ENCODE results near the gene TYMS.

Gene TYMS

DNA sequence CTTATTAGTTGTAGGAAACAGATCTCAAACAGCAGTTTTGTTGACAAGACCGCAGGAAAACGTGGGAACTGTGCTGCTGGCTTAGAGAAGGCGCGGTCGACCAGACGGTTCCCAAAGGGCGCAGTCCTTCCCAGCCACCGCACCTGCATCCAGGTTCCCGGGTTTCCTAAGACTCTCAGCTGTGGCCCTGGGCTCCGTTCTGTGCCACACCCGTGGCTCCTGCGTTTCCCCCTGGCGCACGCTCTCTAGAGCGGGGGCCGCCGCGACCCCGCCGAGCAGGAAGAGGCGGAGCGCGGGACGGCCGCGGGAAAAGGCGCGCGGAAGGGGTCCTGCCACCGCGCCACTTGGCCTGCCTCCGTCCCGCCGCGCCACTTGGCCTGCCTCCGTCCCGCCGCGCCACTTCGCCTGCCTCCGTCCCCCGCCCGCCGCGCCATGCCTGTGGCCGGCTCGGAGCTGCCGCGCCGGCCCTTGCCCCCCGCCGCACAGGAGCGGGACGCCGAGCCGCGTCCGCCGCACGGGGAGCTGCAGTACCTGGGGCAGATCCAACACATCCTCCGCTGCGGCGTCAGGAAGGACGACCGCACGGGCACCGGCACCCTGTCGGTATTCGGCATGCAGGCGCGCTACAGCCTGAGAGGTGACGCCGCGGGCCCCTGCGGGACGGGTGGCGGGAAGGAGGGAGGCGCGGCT, at the start of gene TYMS:
Gene TYMS (plus strand): TSS at position 343 of the 690 bp plus-strand sequence. CDS start 90 bp downstream, at position 433.
- peak; percentile 20 for DNase-seq (ENCODE audit: low spot score)

DNA sequence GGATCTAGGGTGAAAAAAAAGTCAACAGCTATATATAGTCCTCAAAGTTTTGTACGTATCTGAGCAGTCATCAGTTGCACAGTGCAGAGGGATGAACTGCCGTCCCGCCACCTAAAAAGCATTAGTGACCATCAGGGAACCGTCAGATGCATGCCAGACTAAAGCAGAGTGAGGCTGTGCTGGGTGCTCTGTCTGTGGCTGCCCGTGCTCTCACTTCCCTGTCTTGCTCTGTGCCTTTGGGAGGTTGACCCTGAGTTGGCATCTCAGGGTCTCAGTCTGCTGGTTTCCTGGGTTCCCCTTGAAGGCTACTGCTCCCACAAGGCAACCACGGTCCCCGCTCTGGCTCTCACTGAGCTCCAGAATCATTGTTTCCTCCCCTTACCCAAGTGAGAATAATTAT, 49.5 kb upstream of the TYMS start:
- no peak for DNase-seq (ENCODE audit: low spot score)

DNA sequence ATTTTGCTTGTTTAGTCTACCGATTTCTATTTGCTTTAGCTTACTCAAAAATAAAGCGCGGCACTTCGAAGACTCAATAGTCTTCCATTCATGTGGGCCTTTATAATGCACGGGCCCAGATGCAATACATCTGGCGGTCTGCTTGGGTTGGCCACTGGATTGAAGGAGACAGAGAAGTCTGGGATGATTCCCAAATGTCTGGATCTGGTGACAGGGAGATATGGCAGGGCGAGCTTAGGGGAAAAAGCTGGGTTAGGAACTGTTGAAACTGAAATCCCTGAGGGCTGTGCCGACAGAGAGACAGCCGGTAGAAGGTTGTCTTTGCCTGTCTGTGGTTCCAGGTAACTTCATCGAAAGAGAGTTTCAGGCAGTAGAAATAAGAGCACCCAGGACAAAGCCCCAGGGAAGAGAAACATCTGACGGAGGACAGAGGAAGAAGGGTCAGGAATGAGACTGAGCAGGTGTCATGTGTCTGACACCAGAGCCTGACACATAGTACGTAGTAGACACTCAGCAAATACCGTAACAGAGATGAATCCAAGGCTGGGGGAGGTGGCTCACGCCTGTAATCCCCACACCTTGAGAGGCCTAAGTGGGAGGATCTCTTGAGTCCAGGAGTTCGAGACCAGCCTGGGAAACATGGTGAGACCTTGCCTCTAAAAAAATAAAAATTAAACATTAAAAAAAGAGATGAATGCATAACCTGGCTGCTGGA, 47.1 kb upstream of the TYMS start:
- DNase-seq (ENCODE audit: low spot score): no peak

DNA sequence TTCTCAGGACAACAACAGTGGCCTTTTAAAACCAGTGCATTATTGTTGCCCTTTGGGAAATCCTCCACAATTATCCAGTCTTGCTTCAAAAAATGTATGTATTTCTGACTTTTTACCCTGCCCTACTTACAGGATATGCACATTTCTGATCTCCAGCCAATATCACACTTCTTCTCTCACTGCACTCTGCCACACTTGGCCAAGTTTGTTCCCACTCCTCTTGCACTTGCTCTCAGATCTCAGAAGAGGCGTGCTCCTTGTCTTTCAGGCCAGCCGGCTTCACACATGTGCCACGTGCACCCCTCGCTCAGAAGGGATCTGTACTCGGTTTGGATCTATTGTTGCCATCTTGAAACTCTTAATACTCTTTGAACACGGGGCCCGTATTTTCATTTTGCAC, 45.3 kb upstream of the TYMS start:
- DNase-seq (ENCODE audit: low spot score): no peak

DNA sequence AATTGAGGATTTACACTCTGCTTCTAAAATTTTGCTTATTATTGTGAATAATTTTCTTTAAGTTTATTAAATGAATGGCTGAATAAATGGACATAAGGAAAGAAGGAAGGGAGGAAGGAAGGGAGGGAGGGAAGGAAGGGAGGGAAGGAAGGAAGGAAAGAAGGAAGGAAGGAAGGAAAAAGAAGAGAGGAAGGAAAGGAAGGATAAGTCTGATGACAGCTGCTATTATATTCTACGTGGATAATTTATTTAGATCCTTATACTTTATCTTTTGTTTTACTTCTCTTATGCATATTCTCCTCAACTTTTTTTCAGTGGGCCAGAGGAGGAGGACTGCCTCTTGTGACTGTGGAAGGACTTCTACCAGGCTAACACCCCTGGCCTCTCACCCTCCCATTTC, 43.3 kb upstream of the TYMS start:
- no peak for DNase-seq (ENCODE audit: low spot score)

DNA sequence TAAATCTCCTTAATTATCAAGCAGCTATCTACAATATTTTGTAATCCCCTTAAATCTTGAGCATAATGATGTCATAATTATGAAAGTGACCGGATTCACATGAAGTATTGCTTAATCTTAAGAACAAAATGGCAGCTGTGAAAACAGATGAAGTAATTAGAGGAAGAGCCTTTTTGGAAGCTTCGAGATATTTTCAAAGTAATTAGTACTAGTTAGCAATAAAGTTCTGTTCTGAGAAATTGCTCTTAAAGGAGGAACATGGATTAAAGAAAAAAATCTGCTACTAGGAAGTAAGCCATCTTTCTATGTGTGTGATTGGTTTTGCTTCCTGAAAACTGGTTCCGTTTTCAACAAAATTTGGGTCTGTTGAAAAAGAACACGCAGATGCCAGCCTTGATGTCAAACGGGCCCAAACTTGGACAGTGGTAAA, 42.3 kb upstream of the TYMS start:
- no peak for DNase-seq (ENCODE audit: low spot score)

DNA sequence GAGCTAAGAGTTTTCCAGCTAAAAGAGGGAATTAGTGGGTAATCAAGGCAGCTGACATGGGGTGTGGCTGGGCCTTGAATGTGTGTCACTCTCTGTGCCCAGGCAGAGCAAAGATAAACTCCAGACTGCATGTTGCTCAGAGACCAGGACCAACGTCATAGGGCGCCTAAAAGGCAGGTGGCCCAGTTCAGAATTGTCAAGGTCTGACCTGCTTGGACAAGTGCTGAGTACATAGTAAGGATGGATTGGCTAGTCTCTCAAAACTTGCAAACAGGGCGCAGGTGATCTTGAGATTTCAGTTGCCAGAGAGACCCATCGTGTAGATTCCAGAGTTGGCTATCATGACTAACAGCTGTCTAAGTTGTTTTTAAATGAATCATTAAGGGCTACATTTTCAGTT, 41.7 kb upstream of the TYMS start:
- no peak for DNase-seq (ENCODE audit: low spot score)

DNA sequence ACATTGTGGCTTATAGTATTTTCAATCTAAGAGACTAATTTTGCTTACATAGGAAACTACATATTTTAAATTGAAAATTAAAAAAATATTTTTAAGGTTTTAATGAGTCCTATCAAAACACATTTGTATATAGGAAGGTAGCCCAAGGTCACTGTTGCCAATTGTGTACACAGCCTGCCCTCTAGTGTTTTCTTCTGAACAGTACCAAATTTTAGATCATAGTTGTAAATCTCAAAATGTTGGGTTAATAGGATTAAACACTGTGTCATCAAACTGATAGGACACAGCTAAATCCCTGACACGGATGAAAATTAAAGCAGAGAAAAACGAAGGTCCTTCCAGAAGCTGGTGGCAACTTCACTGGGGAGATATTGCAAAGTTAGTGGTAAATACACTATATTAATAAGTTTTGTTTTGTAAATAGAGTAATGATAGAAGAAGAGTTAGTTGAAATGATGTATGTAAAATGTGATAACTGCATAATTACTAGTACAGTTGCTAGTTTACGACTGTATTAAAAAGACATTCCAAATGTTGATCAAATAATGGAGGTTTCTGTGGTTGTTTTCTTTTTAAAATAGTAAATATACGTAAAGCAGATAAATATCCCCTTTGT, 41.0 kb upstream of the TYMS start:
- peak; percentile 48 for DNase-seq (ENCODE audit: low spot score)

DNA sequence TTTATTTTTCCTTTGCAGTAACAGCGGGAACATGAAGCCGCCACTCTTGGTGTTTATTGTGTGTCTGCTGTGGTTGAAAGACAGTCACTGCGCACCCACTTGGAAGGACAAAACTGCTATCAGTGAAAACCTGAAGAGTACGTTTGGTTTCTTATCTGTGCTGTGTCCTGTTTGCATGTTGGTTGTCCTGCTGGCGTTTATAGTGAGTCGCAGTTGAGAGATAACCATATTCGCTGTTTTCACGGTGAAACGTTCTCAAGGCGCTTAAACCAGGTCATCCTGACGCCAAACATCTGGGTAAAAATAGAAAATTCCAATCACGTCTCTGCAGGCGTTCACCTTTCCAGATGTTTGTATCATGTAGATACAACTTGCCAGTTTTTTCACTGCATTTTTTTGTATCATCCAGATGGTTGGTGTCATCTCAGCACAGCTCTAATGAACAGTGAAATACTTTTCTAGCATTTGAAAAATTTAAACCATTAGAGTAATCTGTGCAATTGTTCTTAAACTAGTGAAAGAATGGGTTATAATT, 39.4 kb upstream of the TYMS start:
- no peak for DNase-seq (ENCODE audit: low spot score)

DNA sequence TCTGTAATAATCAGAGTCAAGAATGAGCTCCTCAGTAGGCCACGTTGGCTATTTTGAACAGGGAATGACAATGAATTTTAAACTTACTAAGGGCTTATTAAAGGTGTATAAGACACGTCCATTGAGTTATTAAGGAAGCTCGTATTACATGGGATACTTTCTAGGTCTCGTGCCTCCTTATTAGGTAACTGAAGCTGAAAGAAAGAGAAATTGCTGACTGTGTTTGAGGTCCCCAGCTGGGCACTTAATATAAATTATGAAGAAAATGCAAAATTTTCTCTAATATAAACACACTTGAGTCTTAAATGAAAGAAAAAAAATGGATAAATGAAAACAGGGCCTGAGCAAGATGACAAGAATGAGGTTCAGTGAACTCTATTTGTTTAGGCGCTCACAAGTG, 38.8 kb upstream of the TYMS start:
- no peak for DNase-seq (ENCODE audit: low spot score)

DNA sequence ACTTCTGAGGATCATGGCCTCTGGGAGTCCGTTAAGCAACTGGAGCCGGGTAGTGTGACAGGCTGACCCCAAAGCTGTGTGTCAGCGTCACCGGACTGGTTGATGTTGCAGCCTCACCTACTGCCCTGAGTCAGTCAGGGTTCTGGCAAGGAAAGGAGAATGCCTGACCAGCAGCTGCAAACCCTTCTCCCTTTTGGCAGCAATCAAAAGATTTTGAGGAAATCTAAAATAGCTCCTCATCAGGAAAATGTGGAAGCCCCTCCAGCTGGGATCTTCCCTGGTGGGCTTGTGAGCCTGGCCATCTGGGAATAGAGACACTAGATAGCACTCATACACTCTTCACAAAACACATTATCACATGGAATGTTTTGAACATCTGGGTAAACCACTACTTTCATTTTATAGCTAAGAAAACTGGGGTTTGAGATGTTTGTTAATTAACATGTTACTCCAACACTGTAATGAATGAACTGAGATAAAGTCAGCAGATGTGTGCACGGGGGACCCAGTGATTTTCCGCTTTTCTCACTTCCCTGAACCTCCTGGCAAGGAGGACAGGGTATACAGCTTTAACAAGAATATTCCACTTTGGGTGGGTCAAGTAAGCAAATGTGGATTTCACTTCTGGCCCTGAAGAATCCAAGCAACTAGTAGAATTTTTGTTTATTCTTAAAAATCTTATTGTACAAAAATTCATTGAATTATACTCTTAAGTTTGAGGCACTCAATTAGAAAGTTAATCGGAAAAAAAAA, 36.0 kb upstream of the TYMS start:
- no peak for DNase-seq (ENCODE audit: low spot score)

DNA sequence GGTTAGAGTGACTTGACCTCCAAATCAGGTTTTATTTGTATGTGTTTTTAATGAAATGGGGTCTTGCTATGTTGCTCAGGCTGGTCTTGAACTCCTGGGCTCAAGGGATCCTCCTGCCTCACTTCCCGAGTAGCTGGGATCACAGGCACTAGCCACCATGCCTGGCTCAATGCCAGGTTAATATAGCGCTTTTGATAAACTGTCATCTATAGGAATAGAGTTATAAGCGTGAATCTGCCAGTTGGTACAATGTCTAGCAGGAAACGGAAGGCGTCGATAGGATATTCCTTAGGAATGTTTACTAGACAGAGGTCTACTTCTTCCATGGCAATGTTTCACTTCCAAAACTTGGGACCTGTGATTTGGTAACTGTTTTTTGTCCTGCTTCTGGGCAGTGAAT, 35.2 kb upstream of the TYMS start:
- peak; percentile 72 for DNase-seq (ENCODE audit: low spot score)

DNA sequence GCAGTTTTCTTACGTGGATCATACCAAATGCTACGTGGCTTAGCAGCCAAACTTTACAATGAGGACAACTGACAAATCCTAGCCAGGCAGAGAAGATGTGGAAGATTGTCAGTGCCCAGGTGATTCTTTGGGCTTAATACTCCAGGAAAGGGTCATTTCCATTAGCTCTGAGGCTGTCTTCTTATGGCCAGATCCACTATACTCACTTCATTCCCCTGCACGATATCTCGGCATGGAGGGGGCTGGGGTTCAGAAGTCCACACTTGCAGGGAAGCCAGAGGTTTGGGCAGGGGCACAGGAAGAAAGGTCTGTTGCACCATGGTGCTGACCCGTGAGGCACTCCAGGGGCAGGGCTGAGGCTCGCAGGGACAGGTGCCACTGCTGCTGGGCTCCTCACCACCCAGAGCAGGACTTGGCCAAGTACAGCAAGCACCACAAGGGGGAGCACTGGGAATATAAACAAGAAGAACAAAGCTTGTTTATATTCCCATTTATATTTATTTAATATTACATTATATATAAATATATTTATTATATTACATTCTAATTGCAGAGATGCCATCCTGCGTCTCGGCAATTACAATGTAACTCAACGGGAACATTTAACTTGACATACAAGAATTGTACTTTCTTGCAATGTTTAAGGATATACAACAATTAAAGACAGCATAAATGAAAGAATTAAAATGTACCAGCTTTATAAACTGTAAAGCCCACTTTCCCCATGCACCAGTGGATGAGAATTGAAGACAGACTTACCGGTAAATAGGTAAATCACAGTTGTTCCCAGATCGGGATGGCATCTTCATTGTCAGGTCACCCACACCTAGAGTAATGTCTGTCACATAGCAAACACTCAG, 33.5 kb upstream of the TYMS start:
- peak; percentile 75 for DNase-seq (ENCODE audit: low spot score)

DNA sequence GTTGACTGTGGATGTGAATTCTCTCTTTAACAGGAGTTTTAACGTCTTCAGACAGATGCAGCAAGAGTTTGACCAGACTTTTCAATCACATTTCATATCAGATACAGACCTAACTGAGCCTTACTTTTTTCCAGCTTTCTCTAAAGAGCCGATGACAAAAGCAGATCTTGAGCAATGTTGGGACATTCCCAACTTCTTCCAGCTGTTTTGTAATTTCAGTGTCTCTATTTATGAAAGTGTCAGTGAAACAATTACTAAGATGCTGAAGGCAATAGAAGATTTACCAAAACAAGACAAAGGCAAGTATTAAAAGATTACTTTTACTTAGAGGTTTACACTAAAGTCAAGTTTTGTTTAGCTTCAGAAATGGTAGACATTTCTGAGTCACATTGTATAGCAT, 30.2 kb upstream of the TYMS start:
- no peak for DNase-seq (ENCODE audit: low spot score)

DNA sequence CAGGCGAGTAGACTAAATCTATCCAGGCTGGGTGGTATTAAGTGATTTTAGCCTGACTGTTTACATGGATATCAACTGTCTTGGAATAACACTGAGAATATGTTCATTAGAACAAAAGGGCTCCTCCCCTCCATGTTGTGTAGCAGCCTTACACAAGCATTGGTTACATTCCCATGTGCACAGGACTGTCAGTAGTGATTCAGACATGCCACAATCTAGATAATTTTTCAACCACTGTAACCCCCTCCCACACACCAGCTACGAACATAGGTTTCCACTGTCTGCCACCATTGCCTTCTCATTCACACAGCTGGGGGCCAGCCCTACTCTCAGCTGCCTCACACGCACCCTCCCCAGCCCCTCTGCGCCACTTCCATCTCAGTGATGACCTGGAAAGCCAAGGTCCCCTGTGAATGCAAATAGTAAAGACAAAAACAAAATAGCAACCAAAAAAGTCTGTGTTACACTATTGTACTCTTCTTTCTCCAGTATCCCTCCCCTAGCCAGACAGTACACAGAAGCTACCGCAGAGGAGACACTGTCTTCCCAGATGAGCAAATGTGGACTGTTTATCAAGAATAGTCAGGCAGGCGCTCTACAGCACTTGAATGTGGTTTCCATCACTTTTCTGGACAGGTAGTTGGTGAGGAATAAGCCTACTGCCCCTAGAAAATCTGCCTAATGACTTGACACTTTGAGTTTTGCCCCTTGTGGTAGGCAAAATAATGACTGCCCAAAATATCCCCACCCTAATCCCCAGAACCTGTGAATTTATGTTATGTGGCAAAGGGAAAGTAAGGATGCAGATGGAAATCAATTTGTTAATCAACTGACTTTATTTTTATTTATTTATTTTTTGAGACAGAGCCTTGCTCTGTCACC, 27.9 kb upstream of the TYMS start:
- DNase-seq (ENCODE audit: low spot score): no peak

DNA sequence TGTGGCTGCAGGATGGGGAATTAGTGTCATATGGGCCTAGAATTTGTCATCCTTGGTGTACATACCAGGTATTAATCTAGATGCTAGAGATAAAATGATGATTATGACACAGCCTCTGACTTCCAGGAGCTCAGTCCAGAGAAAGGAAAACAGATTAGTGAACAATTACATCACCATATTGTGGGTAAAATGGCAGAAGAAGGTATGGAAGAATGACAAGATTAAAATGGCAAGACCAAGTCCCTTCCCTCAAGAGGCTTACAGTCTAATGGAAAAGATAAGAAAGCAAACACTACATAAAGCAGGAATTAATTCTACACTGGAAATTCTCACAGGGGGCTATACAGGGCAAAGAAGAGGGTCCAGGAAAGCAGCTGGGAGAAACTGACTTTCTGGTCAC, 25.9 kb upstream of the TYMS start:
- no peak for DNase-seq (ENCODE audit: low spot score)

DNA sequence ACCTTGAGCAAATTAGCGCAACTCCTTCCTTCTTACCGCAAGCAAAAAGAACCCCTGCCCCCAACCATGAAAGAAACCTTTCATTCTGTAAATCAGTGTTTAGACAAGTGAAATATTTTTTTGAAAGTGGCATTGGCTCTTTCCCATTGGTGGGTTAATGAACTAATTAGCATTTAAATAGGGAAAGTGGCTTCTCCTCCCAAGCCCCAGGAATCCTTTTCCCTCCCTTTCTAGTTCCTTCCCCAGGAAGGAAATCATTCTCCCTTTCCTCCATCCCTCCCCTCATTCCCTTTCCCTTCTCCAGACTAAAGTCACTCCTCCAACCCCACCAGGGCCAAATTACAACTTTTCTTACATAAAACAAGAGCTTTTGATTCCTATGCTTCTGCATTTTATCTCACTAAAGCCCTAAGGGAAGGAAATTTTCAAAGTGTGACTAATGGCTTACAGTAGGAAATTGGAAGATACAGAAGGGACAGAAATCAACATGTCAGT, 22.9 kb upstream of the TYMS start:
- DNase-seq (ENCODE audit: low spot score): no peak

DNA sequence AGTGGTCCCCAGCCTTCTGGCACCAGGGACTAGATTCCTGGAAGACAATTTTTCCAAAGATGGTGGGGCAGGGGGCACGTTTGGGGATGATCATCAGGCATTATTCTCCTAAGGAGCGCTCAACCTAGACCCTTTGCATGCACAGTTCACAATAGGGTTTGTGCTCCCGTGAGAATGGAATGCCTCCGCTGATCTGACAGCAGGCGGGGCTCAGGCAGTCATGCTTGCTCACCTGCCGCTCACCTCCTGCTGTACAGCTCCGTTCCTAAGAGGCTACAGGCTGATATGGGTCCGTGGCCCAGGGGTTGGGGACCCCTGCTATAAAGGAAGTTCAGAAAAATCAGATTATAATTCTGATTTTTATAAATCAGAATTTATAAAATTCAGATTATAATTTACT, 22.3 kb upstream of the TYMS start:
- no peak for DNase-seq (ENCODE audit: low spot score)

DNA sequence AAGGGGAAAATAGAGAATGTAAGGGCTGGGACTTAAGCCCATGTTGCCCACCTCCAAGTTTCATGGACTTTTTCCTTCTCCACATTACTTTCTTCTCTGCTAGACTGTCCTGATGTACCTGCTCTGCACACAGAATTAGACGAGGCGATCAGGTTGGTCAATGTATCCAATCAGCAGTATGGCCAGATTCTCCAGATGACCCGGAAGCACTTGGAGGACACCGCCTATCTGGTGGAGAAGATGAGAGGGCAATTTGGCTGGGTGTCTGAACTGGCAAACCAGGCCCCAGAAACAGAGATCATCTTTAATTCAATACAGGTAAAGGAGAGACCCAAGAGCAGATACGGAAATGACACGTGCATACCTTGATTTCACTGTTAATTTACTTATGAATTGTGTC, 16.2 kb upstream of the TYMS start:
- DNase-seq (ENCODE audit: low spot score): no peak

DNA sequence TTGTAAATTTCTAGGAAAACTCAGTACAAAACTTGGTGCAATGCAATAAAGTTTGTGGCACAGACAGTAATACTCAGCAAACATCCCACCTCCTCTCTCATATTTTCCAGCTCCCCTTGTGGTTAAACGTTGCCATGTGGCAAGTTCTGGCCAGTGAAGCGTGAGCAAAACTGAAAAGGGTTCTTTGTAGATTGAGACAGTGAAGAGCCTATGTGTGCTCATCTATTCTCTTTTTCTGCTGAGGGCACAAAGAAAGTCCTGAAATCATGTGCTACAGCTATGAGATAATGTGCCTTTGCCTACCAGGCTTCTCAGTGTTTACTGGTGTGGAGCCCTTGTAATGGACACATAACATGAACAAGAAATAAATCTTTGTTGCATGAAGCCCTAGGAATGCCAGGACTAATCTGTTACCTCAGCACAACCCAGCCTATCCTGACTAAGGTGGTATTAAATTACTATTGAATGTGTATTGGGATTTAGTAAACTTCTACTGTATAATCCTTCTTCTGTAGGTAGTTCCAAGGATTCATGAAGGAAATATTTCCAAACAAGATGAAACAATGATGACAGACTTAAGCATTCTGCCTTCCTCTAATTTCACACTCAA, 13.0 kb upstream of the TYMS start:
- DNase-seq (ENCODE audit: low spot score): no peak
